Measurements from ENCODE around the gene LRRC66. TPM values are rescaled to one million over a fixed set of nuclear protein-coding genes. Genes with fewer than 3 reads are reported as not detected.

LRRC66 gene
- total and polyA plus RNA-seq, 2 of the 8 experiments (the other 6 are each of a cell fraction or from before 2014, with no cell fraction given) = 0.05 to 0.11 TPM

DNA sequence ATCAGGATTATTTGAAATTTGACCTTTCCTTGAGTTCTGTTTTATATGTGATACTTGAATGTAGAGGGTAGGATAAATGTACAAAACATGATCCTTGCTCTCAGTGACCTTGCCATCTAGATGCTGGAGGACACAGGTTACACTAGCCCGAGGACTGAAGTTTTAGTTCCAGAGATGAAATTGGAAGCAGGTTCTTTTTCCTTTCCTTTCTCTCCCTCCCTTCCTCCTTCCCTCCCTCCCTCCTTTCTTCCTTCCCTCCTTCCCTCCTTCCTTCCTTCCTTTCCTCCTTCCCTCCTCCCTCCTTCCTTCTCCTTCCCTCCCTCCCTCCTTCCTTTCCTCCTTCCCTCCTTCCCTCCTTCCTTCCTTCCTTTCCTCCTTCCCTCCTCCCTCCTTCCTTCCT, 54.3 kb downstream of the LRRC66 start:
- 100% methylated on average over 1 of the region's 1 CpG; no CpG with 5 or more reads in 1 of the 2 experiments for whole genome bisulfite sequencing, 2 experiments (ENCODE audit: extremely low coverage in 1 of 2, insufficient coverage in 1 of 2, insufficient read length in 1 of 2, insufficient replicate concordance in 2 of 2, low coverage in 1 of 2, low lambda C conversion rate in 2 of 2, missing lambda C conversion rate in 1 of 2)
- TF ChIP-seq SP1 (IDR thresholded peaks at IDR 0.05; ENCODE audit: low read depth, low read length) (no peak), TEAD4 (IDR thresholded peaks at IDR 0.05; ENCODE audit: low read depth, low read length) (no peak), SUZ12 (IDR thresholded peaks at IDR 0.05; ENCODE audit: low read length) (no peak), SIN3A (conservative IDR thresholded peaks at IDR 0.05 in 1 of 2, IDR thresholded peaks at IDR 0.05 in 1 of 2; ENCODE audit: low read depth in 1 of 2, low read length in 2 of 2) (no peak), BRCA1 (IDR thresholded peaks at IDR 0.05; ENCODE audit: low read depth, low read length) (no peak), TAF7 (optimal IDR thresholded peaks at IDR 0.05; ENCODE audit: borderline replicate concordance, low read depth, low read length) (no peak), BCL11A (IDR thresholded peaks at IDR 0.05; ENCODE audit: low read depth in 2 of 2, low read length in 2 of 2) (no peak), YY1 (IDR thresholded peaks at IDR 0.05; ENCODE audit: low read depth, low read length) (no peak), CHD1 (IDR thresholded peaks at IDR 0.05; ENCODE audit: low read depth, low read length) (no peak), KDM5A (IDR thresholded peaks at IDR 0.05; ENCODE audit: low read length) (no peak), TCF12 (IDR thresholded peaks at IDR 0.05; ENCODE audit: low read depth, low read length) (no peak), POLR2A (IDR thresholded peaks at IDR 0.05; ENCODE audit: control extremely low read depth in 1 of 2, low read depth in 2 of 2, low read length in 2 of 2) (no peak), RAD21 (IDR thresholded peaks at IDR 0.05 in 1 of 2, conservative IDR thresholded peaks at IDR 0.05 in 1 of 2; ENCODE audit: low read depth in 2 of 2, low read length in 2 of 2) (no peak), NRF1 (IDR thresholded peaks at IDR 0.05; ENCODE audit: low read depth, low read length) (no peak), SIRT6 (IDR thresholded peaks at IDR 0.05; ENCODE audit: low read length) (no peak)

More for the DNA sequence above, 54.3 kb downstream of the LRRC66 start:
- no peak overlapping the region for H2BK120ac ChIP-seq (replicated peaks; ENCODE audit: low read depth, low read length)
- H3K36me3 ChIP-seq (ENCODE audit: control insufficient read depth in 2 of 4, insufficient read depth in 4 of 4, low read length in 3 of 4) = no peaks in the 10 kb centered on the region
- ChIA-PET CTCF (ENCODE audit: partially characterized antibody) (no interaction called here), POLR2A (ENCODE audit: partially characterized antibody) (no interaction called here)
- H2AK5ac ChIP-seq (ENCODE audit: low read depth, low read length) = no peak overlapping the region
- H3K4me1 ChIP-seq (replicated peaks in 1 of 4; ENCODE audit: control insufficient read depth in 3 of 4, insufficient read depth in 4 of 4, low read length in 3 of 4) = no peaks in the 10 kb centered on the region
- no peak overlapping the region for H2BK5ac ChIP-seq (ENCODE audit: low read depth, low read length)
- no peak overlapping the region for H2BK15ac ChIP-seq (ENCODE audit: low read length)
- no peaks in the 10 kb centered on the region for H3K79me1 ChIP-seq (ENCODE audit: low read depth, low read length)
- H3K56ac ChIP-seq (replicated peaks; ENCODE audit: insufficient read length, low read depth, low read length) = no peak overlapping the region
- no peak overlapping the region for H3K14ac ChIP-seq (ENCODE audit: insufficient read length)
- no peak overlapping the region for H2BK12ac ChIP-seq (ENCODE audit: low read depth, low read length)
- H3K27me3 ChIP-seq (replicated peaks in 1 of 4; ENCODE audit: control insufficient read depth in 3 of 4, extremely low read depth in 1 of 4, insufficient read depth in 3 of 4, low read length in 3 of 4) = no peaks in the 10 kb centered on the region
- no peak overlapping the region for H3K18ac ChIP-seq (ENCODE audit: extremely low read depth, low read length)
- H3K9me3 ChIP-seq (ENCODE audit: insufficient read depth in 2 of 2, low read depth in 1 of 2, low read length in 1 of 2) = peaks cover 0 to 4% of the 10 kb centered on the region in 2 experiments; a peak in 1 of 4 replicates
- H2AFZ ChIP-seq (ENCODE audit: low read length) = no peak overlapping the region
- H3K4me2 ChIP-seq (ENCODE audit: insufficient read depth in 1 of 2, low read depth in 2 of 2, low read length in 2 of 2) = no peak overlapping the region
- H4K91ac ChIP-seq (replicated peaks; ENCODE audit: insufficient read length, low read length) = no peak overlapping the region
- no peak overlapping the region for H3K9ac ChIP-seq (replicated peaks in 1 of 4; ENCODE audit: extremely low read depth in 1 of 4, low read depth in 3 of 4, low read length in 3 of 4)
- H2BK20ac ChIP-seq (ENCODE audit: low read length) = no peak overlapping the region
- H4K8ac ChIP-seq (ENCODE audit: extremely low read depth, insufficient read depth, low read length) = no peak overlapping the region
- FAIRE-seq = no peak
- H3K23me2 ChIP-seq (ENCODE audit: low read depth, low read length) = no peaks in the 10 kb centered on the region
- H3K79me2 ChIP-seq (ENCODE audit: control insufficient read depth in 1 of 2, insufficient read depth in 2 of 2, low read length in 2 of 2) = no peaks in the 10 kb centered on the region
- H3K4me3 ChIP-seq (ENCODE audit: extremely low read depth in 1 of 4, insufficient read depth in 2 of 4, low read depth in 3 of 4, low read length in 4 of 4) = no peak overlapping the region
- H3K23ac ChIP-seq (ENCODE audit: insufficient read length) = no peak overlapping the region
- no peak overlapping the region for H3K27ac ChIP-seq (ENCODE audit: low read depth, low read length)
- DNase-seq (ENCODE audit: low read depth in 1 of 2, low spot score in 2 of 2) = no peak
- H3K4ac ChIP-seq (replicated peaks; ENCODE audit: insufficient read length, low read depth, low read length) = no peak overlapping the region
- H4K5ac ChIP-seq (ENCODE audit: insufficient read length, low read depth, low read length) = no peak overlapping the region
- no peaks in the 10 kb centered on the region for H4K20me1 ChIP-seq (replicated peaks in 1 of 2; ENCODE audit: control insufficient read depth in 1 of 2, insufficient read depth in 2 of 2, low read length in 2 of 2)
